ENCODE measurements around the gene ABHD12.
A peak's percentile ranks its signal among the peaks of the same experiment; 100 is the strongest.

ABHD12 gene

DNA sequence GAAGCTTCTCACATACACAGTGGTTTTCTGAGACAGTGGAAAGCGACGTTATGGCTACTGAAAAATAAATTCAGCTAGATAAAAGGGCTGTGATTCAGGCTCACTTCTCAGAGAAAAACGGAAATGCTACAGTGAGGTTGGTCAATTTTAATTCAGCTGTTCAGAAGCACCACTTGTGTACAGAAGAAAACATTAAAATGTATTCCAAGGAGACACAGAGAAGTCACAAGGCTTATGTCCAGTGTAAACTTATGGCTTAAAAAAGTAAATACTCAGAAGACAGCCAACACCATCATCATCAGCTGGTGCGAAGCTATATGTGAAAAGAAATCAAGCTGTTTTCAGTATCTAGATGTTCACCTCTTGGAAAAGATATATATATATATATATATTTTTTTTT lies 68.6 kb downstream of the ABHD12 start:
- Histone ChIP-seq H3K4me2 (ENCODE audit: low read length) (no peak overlapping the region), H2BK15ac (replicated peaks; ENCODE audit: low read depth) (no peak overlapping the region), H2BK120ac (ENCODE audit: low read depth, low read length) (no peak overlapping the region), H3K4ac (ENCODE audit: low read depth, low read length) (no peak overlapping the region), H3K79me2 (ENCODE audit: control insufficient read depth, insufficient read depth, low read length) (no peaks in the 10 kb centered on the region), H3K36me3 (ENCODE audit: control insufficient read depth, insufficient read depth, low read length) (no peaks in the 10 kb centered on the region), H4K8ac (ENCODE audit: low read depth, low read length) (no peak overlapping the region), H3K18ac (ENCODE audit: low read length) (no peak overlapping the region), H4K5ac (ENCODE audit: low read length) (no peak overlapping the region), H3K56ac (ENCODE audit: low read length) (no peak overlapping the region), H3K9ac (ENCODE audit: low read length) (no peak overlapping the region), H3K4me3 (ENCODE audit: low read length) (no peak overlapping the region), H2BK5ac (ENCODE audit: low read length) (no peak overlapping the region), H3K4me1 (ENCODE audit: control insufficient read depth, low read depth, low read length) (peaks cover 2% of the 10 kb centered on the region), H2AK5ac (ENCODE audit: low read length) (no peak overlapping the region), H3K27ac (ENCODE audit: low read depth, low read length) (no peak overlapping the region), H3K23ac (ENCODE audit: low read length) (no peak overlapping the region), H3K27me3 (ENCODE audit: insufficient read depth, low read length, poor library complexity) (no peaks in the 10 kb centered on the region), H3K79me1 (ENCODE audit: low read length) (peaks cover 15% of the 10 kb centered on the region)
- DNase-seq, result no peak
- WGBS (ENCODE audit: extremely low coverage, insufficient coverage, low lambda C conversion rate), result no CpG with 5 or more reads among the region's 4 CpGs

DNA sequence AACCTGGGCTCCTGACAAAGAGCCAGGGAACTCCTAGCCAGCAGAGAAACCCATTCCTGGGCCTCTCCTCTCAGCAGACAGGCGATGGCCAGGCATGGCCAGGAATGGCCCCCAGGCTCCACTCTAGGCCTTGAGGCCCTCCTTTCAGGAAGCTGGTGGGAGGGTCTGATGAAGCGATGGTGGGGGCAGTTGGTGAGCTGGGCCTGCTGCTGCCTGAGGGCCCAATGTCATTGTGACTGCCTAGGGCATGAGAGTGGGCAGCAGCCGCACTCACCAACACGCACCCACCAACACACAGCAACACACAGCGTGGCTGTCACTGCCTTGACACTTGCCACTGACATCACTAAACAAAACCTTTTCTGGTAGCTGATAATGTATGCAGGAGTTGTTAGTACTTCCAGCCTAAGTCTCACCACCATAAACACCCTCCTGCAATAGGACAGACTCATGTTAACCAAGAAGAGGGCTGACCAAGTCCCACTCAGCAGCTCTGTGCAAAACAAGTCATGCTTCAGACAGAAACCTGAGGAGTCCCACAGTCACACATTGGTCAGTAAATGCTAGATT lies 69.3 kb downstream of the ABHD12 start:
- no peaks in the 10 kb centered on the region for H3K79me2 ChIP-seq (ENCODE audit: control insufficient read depth, insufficient read depth, low read length)
- WGBS (ENCODE audit: extremely low coverage, insufficient coverage, low lambda C conversion rate), result no CpG with 5 or more reads among the region's 5 CpGs
- no peaks in the 10 kb centered on the region for H3K27me3 ChIP-seq (ENCODE audit: insufficient read depth, low read length, poor library complexity)
- no peak overlapping the region for H2BK5ac ChIP-seq (ENCODE audit: low read length)
- H3K9ac ChIP-seq (ENCODE audit: low read length), result no peak overlapping the region
- H3K79me1 ChIP-seq (ENCODE audit: low read length), result peaks cover 15% of the 10 kb centered on the region
- H3K23ac ChIP-seq (ENCODE audit: low read length), result no peak overlapping the region
- no peak for DNase-seq
- no peak overlapping the region for H3K27ac ChIP-seq (ENCODE audit: low read depth, low read length)
- H3K36me3 ChIP-seq (ENCODE audit: control insufficient read depth, insufficient read depth, low read length), result no peaks in the 10 kb centered on the region
- H3K4me2 ChIP-seq (ENCODE audit: low read length), result no peak overlapping the region
- no peak overlapping the region for H3K18ac ChIP-seq (ENCODE audit: low read length)
- no peak overlapping the region for H2AK5ac ChIP-seq (ENCODE audit: low read length)
- no peak overlapping the region for H3K56ac ChIP-seq (ENCODE audit: low read length)
- H3K4me3 ChIP-seq (ENCODE audit: low read length), result no peak overlapping the region
- peaks cover 2% of the 10 kb centered on the region for H3K4me1 ChIP-seq (ENCODE audit: control insufficient read depth, low read depth, low read length)
- H2BK120ac ChIP-seq (ENCODE audit: low read depth, low read length), result no peak overlapping the region
- H2BK15ac ChIP-seq (replicated peaks; ENCODE audit: low read depth), result no peak overlapping the region
- H4K8ac ChIP-seq (ENCODE audit: low read depth, low read length), result no peak overlapping the region
- no peak overlapping the region for H4K5ac ChIP-seq (ENCODE audit: low read length)
- no peak overlapping the region for H3K4ac ChIP-seq (ENCODE audit: low read depth, low read length)

DNA sequence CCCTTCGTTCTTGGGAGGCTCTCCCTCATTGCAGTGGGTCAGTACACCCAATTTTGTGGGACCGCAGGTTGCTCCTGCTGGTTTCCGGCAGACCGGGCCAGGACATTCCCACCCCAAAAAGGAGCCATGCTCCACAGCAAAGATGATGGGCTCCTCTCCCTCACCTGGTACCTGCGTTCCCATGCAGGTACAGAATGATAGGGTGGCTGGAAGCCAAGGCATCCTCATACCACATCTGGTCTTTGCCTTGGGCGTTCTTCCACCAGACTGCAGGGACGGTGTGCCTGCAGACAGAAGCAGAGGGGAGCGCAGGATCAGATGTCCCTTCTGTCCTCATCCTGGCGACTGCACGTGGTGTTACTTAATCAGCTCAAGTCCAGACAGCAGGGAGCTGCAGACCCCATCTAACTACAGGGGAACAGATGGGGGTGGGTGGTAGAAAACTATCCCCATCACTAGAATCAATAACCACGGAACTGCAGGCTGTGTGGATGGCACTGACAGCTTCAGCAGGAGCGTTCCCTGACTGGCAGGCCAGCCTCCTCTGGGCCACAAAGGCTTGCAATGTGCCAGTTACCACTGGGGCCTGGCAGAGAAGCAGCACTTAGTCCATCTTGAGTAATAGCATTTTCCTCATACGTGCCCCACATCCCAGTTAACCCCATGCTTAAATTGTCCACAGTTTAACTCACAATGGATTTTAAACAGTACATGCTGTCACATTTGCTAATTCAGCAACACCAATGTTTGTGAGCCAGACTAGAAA lies 70.4 kb downstream of the ABHD12 start:
- Histone ChIP-seq H3K27ac (ENCODE audit: low read depth, low read length) (no peak overlapping the region), H3K36me3 (ENCODE audit: control insufficient read depth, insufficient read depth, low read length) (no peaks in the 10 kb centered on the region), H2BK120ac (ENCODE audit: low read depth, low read length) (no peak overlapping the region), H3K79me2 (ENCODE audit: control insufficient read depth, insufficient read depth, low read length) (no peaks in the 10 kb centered on the region), H4K5ac (ENCODE audit: low read length) (no peak overlapping the region), H3K27me3 (ENCODE audit: insufficient read depth, low read length, poor library complexity) (no peaks in the 10 kb centered on the region), H3K4me2 (ENCODE audit: low read length) (no peak overlapping the region), H3K4me1 (ENCODE audit: control insufficient read depth, low read depth, low read length) (peaks cover 2% of the 10 kb centered on the region), H2BK15ac (replicated peaks; ENCODE audit: low read depth) (no peak overlapping the region), H3K79me1 (ENCODE audit: low read length) (peaks cover 14% of the 10 kb centered on the region), H4K8ac (ENCODE audit: low read depth, low read length) (no peak overlapping the region), H3K23ac (ENCODE audit: low read length) (peak overlapping the region; percentile 7), H3K18ac (ENCODE audit: low read length) (no peak overlapping the region), H3K4me3 (ENCODE audit: low read length) (no peak overlapping the region), H3K4ac (ENCODE audit: low read depth, low read length) (no peak overlapping the region), H3K9ac (ENCODE audit: low read length) (no peak overlapping the region), H3K56ac (ENCODE audit: low read length) (no peak overlapping the region), H2BK5ac (ENCODE audit: low read length) (no peak overlapping the region), H2AK5ac (ENCODE audit: low read length) (no peak overlapping the region)
- DNase-seq, result no peak
- WGBS (ENCODE audit: extremely low coverage, insufficient coverage, low lambda C conversion rate), result no CpG with 5 or more reads among the region's 13 CpGs

DNA sequence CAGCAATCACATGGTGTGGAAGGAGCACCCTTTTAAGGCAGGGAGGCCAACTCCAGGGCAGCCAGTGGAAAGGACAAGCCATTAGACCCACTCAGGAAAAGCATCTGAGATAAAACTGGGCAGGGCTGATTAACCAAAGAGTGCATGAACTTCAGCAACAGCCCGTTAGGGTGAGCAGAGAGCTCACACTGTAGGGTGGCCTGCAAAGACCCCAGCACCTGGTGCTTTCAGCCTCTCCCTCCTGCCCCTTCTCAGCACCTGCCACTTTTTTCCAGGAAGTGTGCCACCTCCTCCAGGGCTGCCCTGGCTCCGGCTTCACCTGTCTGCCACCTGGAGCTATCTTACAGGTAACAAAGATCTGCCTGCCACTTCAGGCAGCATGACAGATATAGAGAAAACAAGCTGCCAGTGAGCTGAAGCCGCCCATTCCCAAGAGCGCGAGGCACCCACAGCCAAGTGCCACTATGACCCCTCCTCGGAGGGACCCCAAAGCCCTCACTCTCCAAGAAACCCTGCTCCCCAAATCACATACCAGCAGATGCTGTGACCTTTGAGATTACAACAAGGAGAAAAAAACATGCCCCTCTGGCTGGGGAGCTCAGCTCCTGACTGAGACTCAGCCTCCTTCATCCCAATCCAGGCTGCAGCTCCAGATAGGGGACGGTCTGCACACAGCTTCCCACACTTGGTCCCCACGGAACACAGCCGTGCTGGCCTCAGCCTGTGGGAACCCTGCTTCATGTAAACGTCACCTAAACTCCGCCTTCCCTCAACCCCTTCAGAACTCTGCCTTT lies 71.2 kb downstream of the ABHD12 start:
- Histone ChIP-seq H3K23ac (ENCODE audit: low read length) (peak overlapping the region; percentile 7), H4K8ac (ENCODE audit: low read depth, low read length) (no peak overlapping the region), H3K79me1 (ENCODE audit: low read length) (peaks cover 13% of the 10 kb centered on the region), H3K18ac (ENCODE audit: low read length) (no peak overlapping the region), H2BK15ac (replicated peaks; ENCODE audit: low read depth) (no peak overlapping the region), H3K4me2 (ENCODE audit: low read length) (no peak overlapping the region), H3K9ac (ENCODE audit: low read length) (no peak overlapping the region), H2BK120ac (ENCODE audit: low read depth, low read length) (no peak overlapping the region), H3K4me1 (ENCODE audit: control insufficient read depth, low read depth, low read length) (peaks cover 2% of the 10 kb centered on the region), H3K36me3 (ENCODE audit: control insufficient read depth, insufficient read depth, low read length) (no peaks in the 10 kb centered on the region), H3K4me3 (ENCODE audit: low read length) (no peak overlapping the region), H3K79me2 (ENCODE audit: control insufficient read depth, insufficient read depth, low read length) (no peaks in the 10 kb centered on the region), H4K5ac (ENCODE audit: low read length) (no peak overlapping the region), H3K56ac (ENCODE audit: low read length) (no peak overlapping the region), H2AK5ac (ENCODE audit: low read length) (no peak overlapping the region), H2BK5ac (ENCODE audit: low read length) (no peak overlapping the region), H3K27ac (ENCODE audit: low read depth, low read length) (no peak overlapping the region), H3K4ac (ENCODE audit: low read depth, low read length) (no peak overlapping the region), H3K27me3 (ENCODE audit: insufficient read depth, low read length, poor library complexity) (no peaks in the 10 kb centered on the region)
- DNase-seq, result no peak
- WGBS (ENCODE audit: extremely low coverage, insufficient coverage, low lambda C conversion rate), result no CpG with 5 or more reads among the region's 11 CpGs

DNA sequence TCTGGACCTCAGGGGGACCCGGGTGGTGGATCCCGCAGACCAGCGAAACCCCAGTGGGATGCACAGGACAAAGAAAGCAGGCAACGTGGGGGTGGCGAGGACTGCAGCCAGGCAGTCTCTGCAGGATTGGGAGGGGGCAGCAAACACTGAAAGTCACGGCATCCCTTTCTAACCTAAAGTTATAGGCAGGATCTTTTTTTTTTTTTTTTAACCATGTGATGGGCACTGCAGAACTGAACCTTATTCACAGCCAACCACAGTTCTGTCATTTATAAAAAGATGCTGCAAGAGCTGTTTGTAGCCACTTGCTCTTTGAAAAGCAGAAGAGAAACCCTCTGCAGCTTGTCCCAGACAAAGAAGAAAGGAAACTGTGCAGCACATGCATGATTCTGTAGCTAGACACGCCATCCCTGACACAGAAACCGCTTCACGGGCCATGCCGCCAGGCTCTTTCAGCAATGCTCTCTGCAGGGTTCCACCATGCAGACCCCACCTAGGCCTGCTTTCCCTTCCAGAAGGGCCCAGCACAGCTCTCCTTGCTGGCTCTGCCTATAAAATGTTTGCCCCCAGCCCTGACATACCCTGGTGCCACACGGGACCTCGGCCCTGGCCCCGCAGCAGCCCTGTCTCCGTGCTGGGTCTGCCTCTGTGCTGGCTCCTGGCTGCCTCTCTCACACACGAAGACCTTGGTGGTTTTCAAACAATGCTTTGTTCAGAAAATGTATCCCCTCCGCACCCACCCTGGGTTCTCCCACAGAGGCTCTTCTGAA lies 72.0 kb downstream of the ABHD12 start:
- Histone ChIP-seq H3K36me3 (ENCODE audit: control insufficient read depth, insufficient read depth, low read length) (no peaks in the 10 kb centered on the region), H3K4me1 (ENCODE audit: control insufficient read depth, low read depth, low read length) (peaks cover under 1% of the 10 kb centered on the region), H3K18ac (ENCODE audit: low read length) (no peak overlapping the region), H2BK5ac (ENCODE audit: low read length) (no peak overlapping the region), H3K9ac (ENCODE audit: low read length) (no peak overlapping the region), H3K56ac (ENCODE audit: low read length) (no peak overlapping the region), H2BK15ac (replicated peaks; ENCODE audit: low read depth) (no peak overlapping the region), H3K4me2 (ENCODE audit: low read length) (no peak overlapping the region), H2BK120ac (ENCODE audit: low read depth, low read length) (no peak overlapping the region), H4K8ac (ENCODE audit: low read depth, low read length) (no peak overlapping the region), H3K4me3 (ENCODE audit: low read length) (no peak overlapping the region), H3K79me2 (ENCODE audit: control insufficient read depth, insufficient read depth, low read length) (no peaks in the 10 kb centered on the region), H2AK5ac (ENCODE audit: low read length) (no peak overlapping the region), H3K4ac (ENCODE audit: low read depth, low read length) (no peak overlapping the region), H3K27me3 (ENCODE audit: insufficient read depth, low read length, poor library complexity) (no peaks in the 10 kb centered on the region), H4K5ac (ENCODE audit: low read length) (no peak overlapping the region), H3K27ac (ENCODE audit: low read depth, low read length) (no peak overlapping the region), H3K23ac (ENCODE audit: low read length) (no peak overlapping the region), H3K79me1 (ENCODE audit: low read length) (peaks cover 12% of the 10 kb centered on the region)
- no peak for DNase-seq
- WGBS (ENCODE audit: extremely low coverage, insufficient coverage, low lambda C conversion rate), result no CpG with 5 or more reads among the region's 16 CpGs
